IMR-90 (cell line): ENCODE results near the gene SMIM36. TPM values are rescaled to one million over a fixed set of nuclear protein-coding genes. Genes with fewer than 3 reads are reported as not detected.

Experiments
- ATAC-seq: fragments of 200-7000 bp; cut with Tn5 transposase; 2 replicates; pipeline ENCODE4 v1.9.1; 2020; ENCODE audit warnings: low read depth, mild to moderate bottlenecking, moderate library complexity
- BruUV-seq: library from RNA; stranded (reverse); fragments of 400-500 nt; replicated peaks from 2 replicates; lab custom pipeline; 2021; lab: Mats Ljungman, UMichigan
- CTCF ChIA-PET: fragments of 300-600 bp; formaldehyde crosslinking; extraction: SDS; loops from one replicate; lab custom pipeline; 2021; ENCODE audit warnings: antibody characterized with exemption; lab: Yijun Ruan, JAX
- POLR2A ChIA-PET: fragments of 300-600 bp; sonication (Branson Sonifier 250); formaldehyde crosslinking; loops from one replicate; lab custom pipeline; 2022; ENCODE audit warnings: antibody characterized with exemption; ENCODE audit not compliant: unreplicated experiment; lab: Charles Lee
- DNase-seq: peaks from one replicate; pipeline ENCODE4 v3.0.0; 2013
- H2AFZ ChIP-seq: replicated peaks from 2 replicates; pipeline ENCODE3; 2013; ENCODE audit warnings: low read length, mild to moderate bottlenecking; ENCODE audit not compliant: poor library complexity
- H2AK5ac ChIP-seq: 2 replicates; pipeline ENCODE4 v1.6.1; 2013; ENCODE audit warnings: low read depth, low read length, inconsistent platforms
- H2AK9ac ChIP-seq: replicated peaks from 2 replicates; pipeline ENCODE3; 2013; ENCODE audit warnings: mild to moderate bottlenecking, low read depth, low read length, moderate library complexity; ENCODE audit not compliant: poor library complexity
- H2BK120ac ChIP-seq: 2 replicates; pipeline ENCODE4 v1.6.1; 2013; ENCODE audit warnings: low read depth, low read length, inconsistent platforms
- H2BK15ac ChIP-seq: 3 replicates; pipeline ENCODE4 v1.6.1; 2013; ENCODE audit warnings: low read depth, low read length, inconsistent platforms
- H2BK20ac ChIP-seq: 2 replicates; pipeline ENCODE4 v1.6.1; 2013; ENCODE audit warnings: low read depth, mild to moderate bottlenecking, inconsistent platforms, low read length, moderate library complexity
- H2BK5ac ChIP-seq: 2 replicates; pipeline ENCODE4 v1.6.1; 2013; ENCODE audit warnings: mild to moderate bottlenecking, low read depth, low read length, inconsistent platforms; ENCODE audit not compliant: poor library complexity, severe bottlenecking
- H3K14ac ChIP-seq: replicated peaks from 2 replicates; pipeline ENCODE4 v1.6.1; 2013; ENCODE audit warnings: low read depth, low read length, inconsistent platforms
- H3K18ac ChIP-seq: 2 replicates; pipeline ENCODE4 v1.6.1; 2013; ENCODE audit warnings: low read depth, low read length, control low read depth
- H3K23ac ChIP-seq: 2 replicates; pipeline ENCODE4 v1.6.1; 2013; ENCODE audit warnings: low read depth, low read length, inconsistent platforms
- H3K27ac ChIP-seq: 2 replicates; pipeline ENCODE4 v1.5.1; 2013; ENCODE audit warnings: mild to moderate bottlenecking, control low read depth, low read length; ENCODE audit not compliant: insufficient read depth
- H3K27me3 ChIP-seq: 2 replicates; pipeline ENCODE4 v1.6.1; 2013; ENCODE audit warnings: low read length; ENCODE audit not compliant: control insufficient read depth, insufficient read depth
- H3K36me3 ChIP-seq: 2 replicates; pipeline ENCODE4 v1.6.1; 2013; ENCODE audit warnings: low read length, mixed read lengths; ENCODE audit not compliant: control insufficient read depth, insufficient read depth
- H3K4ac ChIP-seq: 2 replicates; pipeline ENCODE4 v1.6.1; 2013; ENCODE audit warnings: low read depth, low read length, inconsistent platforms
- H3K4me1 ChIP-seq: 2 replicates; pipeline ENCODE4 v1.6.1; 2013; ENCODE audit warnings: low read length, mixed read lengths; ENCODE audit not compliant: control insufficient read depth, insufficient read depth
- H3K4me2 ChIP-seq: 2 replicates; pipeline ENCODE4 v1.6.1; 2013; ENCODE audit warnings: low read depth, mild to moderate bottlenecking, control low read depth, low read length, moderate library complexity
- H3K4me3 ChIP-seq: 2 replicates; pipeline ENCODE4 v1.5.1; 2013; ENCODE audit warnings: low read depth, mild to moderate bottlenecking, control low read depth, low read length, moderate library complexity; ENCODE audit not compliant: insufficient read depth
- H3K56ac ChIP-seq: 2 replicates; pipeline ENCODE4 v1.6.1; 2013; ENCODE audit warnings: low read length, inconsistent platforms; ENCODE audit not compliant: insufficient read depth; ENCODE audit errors: extremely low read depth
- H3K79me1 ChIP-seq, 2 experiments: 2 replicates each; pipeline ENCODE4 v1.6.1; 2013; ENCODE audit warnings: low read length in 2 of 2, inconsistent platforms in 1 of 2, low read depth in 1 of 2
- H3K9ac ChIP-seq: 2 replicates; pipeline ENCODE4 v1.6.1; 2013; ENCODE audit warnings: low read depth, low read length, control low read depth
- H3K9me1 ChIP-seq: 2 replicates; pipeline ENCODE4 v1.6.1; 2013; ENCODE audit warnings: low read length, inconsistent platforms; ENCODE audit not compliant: insufficient read depth
- H3K9me3 ChIP-seq: 2 replicates; pipeline ENCODE4 v1.6.1; 2013; ENCODE audit warnings: low read length; ENCODE audit not compliant: control insufficient read depth, insufficient read depth
- H4K20me1 ChIP-seq: 2 replicates; pipeline ENCODE4 v1.6.1; 2013; ENCODE audit warnings: low read length, inconsistent platforms; ENCODE audit not compliant: insufficient read depth
- H4K5ac ChIP-seq: 2 replicates; pipeline ENCODE4 v1.6.1; 2013; ENCODE audit warnings: mild to moderate bottlenecking, low read depth, low read length, control low read depth
- H4K8ac ChIP-seq, 2 experiments: 2 replicates each; pipeline ENCODE4 v1.6.1; 2013; ENCODE audit warnings: low read depth in 2 of 2, low read length in 2 of 2, control low read depth in 1 of 2, inconsistent platforms in 1 of 2
- H4K91ac ChIP-seq: 2 replicates; pipeline ENCODE4 v1.6.1; 2013; ENCODE audit warnings: low read depth, low read length, inconsistent platforms; ENCODE audit not compliant: insufficient read depth
- CHD1 ChIP-seq: IDR thresholded peaks from 2 replicates; pipeline ENCODE4 v1.6.1; 2012; ENCODE audit warnings: low read depth, low read length, improper control_type of control experiment
- ELK1 ChIP-seq: fragments of 150-350 bp; IDR thresholded peaks from 2 replicates; pipeline ENCODE4 v1.6.1; 2016; ENCODE audit warnings: low read depth, mild to moderate bottlenecking, low read length, moderate library complexity, borderline replicate concordance
- FOS ChIP-seq: fragments of 150-350 bp; IDR thresholded peaks from 2 replicates; pipeline ENCODE4 v1.6.1; 2016; ENCODE audit warnings: low read depth, low read length
- MAFK ChIP-seq: IDR thresholded peaks from 2 replicates; pipeline ENCODE4 v1.6.1; 2012; ENCODE audit warnings: low read depth, low read length, improper control_type of control experiment
- MAZ ChIP-seq: IDR thresholded peaks from 2 replicates; pipeline ENCODE4 v1.6.1; 2012; ENCODE audit warnings: low read depth, mild to moderate bottlenecking, low read length, improper control_type of control experiment, moderate library complexity, borderline replicate concordance
- MXI1 ChIP-seq: IDR thresholded peaks from 2 replicates; pipeline ENCODE4 v1.6.1; 2012; ENCODE audit warnings: low read depth, mild to moderate bottlenecking, low read length, moderate library complexity, borderline replicate concordance
- NFE2L2 ChIP-seq: fragments of 150-350 bp; IDR thresholded peaks from 2 replicates; pipeline ENCODE4 v1.6.1; 2016; ENCODE audit warnings: low read depth, mild to moderate bottlenecking, low read length
- POLR2A ChIP-seq: IDR thresholded peaks from 2 replicates; pipeline ENCODE4 v1.6.1; 2012; ENCODE audit warnings: mild to moderate bottlenecking, low read depth, low read length
- RAD21 ChIP-seq: IDR thresholded peaks from 2 replicates; pipeline ENCODE4 v1.6.1; 2012; ENCODE audit warnings: low read length, improper control_type of control experiment
- RCOR1 ChIP-seq: IDR thresholded peaks from 2 replicates; pipeline ENCODE4 v1.6.1; 2012; ENCODE audit warnings: mild to moderate bottlenecking, low read length, improper control_type of control experiment; ENCODE audit not compliant: insufficient replicate concordance
- RFX5 ChIP-seq: IDR thresholded peaks from 2 replicates; pipeline ENCODE4 v1.8.0; 2012; ENCODE audit warnings: low read depth, mild to moderate bottlenecking, low read length, moderate library complexity
- WGBS, 2 experiments: methylation state at CpG; one replicate each; pipeline versions ENCODE4 v1.1.5 to v1.1.7; 2013; ENCODE audit warnings: missing lambda C conversion rate in 2 of 2; ENCODE audit not compliant: insufficient read length in 1 of 2; ENCODE audit errors: extremely low coverage in 2 of 2; 5-methylcytosine and 5-hydroxymethylcytosine counted together
- dilution Hi-C: fragments of 300-500 bp; cut with HindIII; formaldehyde crosslinking; loops from one replicate; pipeline ENCODE4 v1.14.3; 2018; ENCODE audit warnings: low sequenced_read_pairs; ENCODE audit not compliant: unreplicated experiment
- in situ Hi-C: fragments of 300-500 bp; cut with MboI; formaldehyde crosslinking; loops from 3 replicates; pipeline ENCODE4 v1.14.3; 2019; ENCODE audit warnings: low sequenced_read_pairs, inconsistent platforms, mixed read lengths
- intact Hi-C: fragments of 100-400 bp; cut with micrococcal nuclease; formaldehyde crosslinking; loops from 2 replicates; pipeline ENCODE4 v1.10.0; 2022
- polyA plus RNA-seq, 3 experiments: library from polyadenylated mRNA; depleted of rRNA; stranded (reverse); fragments of >200 nt; gene quantifications; 2 replicates each; pipeline ENCODE4 v1.2.3, GENCODE V29; 2012; ENCODE audit warnings: low replicate concordance in 1 of 3
- total RNA-seq: library from RNA; depleted of rRNA; stranded (reverse); fragments of >200 nt; gene quantifications from 2 replicates; pipeline ENCODE4 v1.2.3, GENCODE V29; 2012

SMIM36 gene
- total and polyA plus RNA-seq, 2 of the 4 experiments (the other 2 are of a cell fraction), result not detected

- peak overlapping the region; percentile 38; the same call in 1 of the 2 replicates for H4K91ac ChIP-seq
- DNase-seq (no peak), ATAC-seq (no peak)
- ChIA-PET CTCF (interaction anchor here (0.8 to 1.5 kb wide), 2 partner anchors 16 to 63 kb away, joined by 3 read pairs; no protein-coding TSS in a partner anchor), POLR2A (no interaction called here)
- in situ Hi-C loops (no loop called here), dilution Hi-C loops (no loop called here), intact Hi-C loops (loop anchor here (2.0 kb wide), 2 partner anchors 15 to 31 kb away; partner anchors contain the start of gene MMD)
- peak overlapping the region; percentile 77; the same call in 1 of the 2 replicates for H4K5ac ChIP-seq
- no peaks in the 10 kb centered on the region for H3K9me3 ChIP-seq
- H4K8ac ChIP-seq, result peak overlapping the region in 1 of 2 experiments; percentile 38; a peak in 2 of 4 replicates
- 0 out of 2 replicates have a peak overlapping the region, but pooled peaks have one; percentile 16 for H2BK20ac ChIP-seq
- H3K56ac ChIP-seq, result no peak overlapping the region
- H2BK15ac ChIP-seq, result no peak overlapping the region
- no peak for TF ChIP-seq NFE2L2
- no peak for TF ChIP-seq MXI1
- no peak for TF ChIP-seq ELK1
- TF ChIP-seq MAZ, result no peak
- no peak for TF ChIP-seq CHD1
- no peak for TF ChIP-seq RAD21
- no peak for TF ChIP-seq FOS
- no peak for TF ChIP-seq RFX5
- no peak for TF ChIP-seq MAFK
- TF ChIP-seq POLR2A, result no peak
- TF ChIP-seq RCOR1, result no peak
- no peak overlapping the region for H3K9ac ChIP-seq
- H2BK120ac ChIP-seq, result peak overlapping the region; percentile 54; the same call in 1 of the 2 replicates
- H3K23ac ChIP-seq, result peak overlapping the region; percentile 29; the same call in 1 of the 2 replicates
- peaks cover 27% of the 10 kb centered on the region for H3K4me1 ChIP-seq
- no peaks in the 10 kb centered on the region for H4K20me1 ChIP-seq
- H2AFZ ChIP-seq, result no peak overlapping the region
- BruUV-seq, result no TSS peak
- H3K9me1 ChIP-seq, result peaks cover 19% of the 10 kb centered on the region
- peak overlapping the region; percentile 97 for H3K27ac ChIP-seq
- H2AK9ac ChIP-seq, result no peak overlapping the region
- peak overlapping the region; percentile 35 for H2AK5ac ChIP-seq
- no peaks in the 10 kb centered on the region for H3K36me3 ChIP-seq
- no peaks in the 10 kb centered on the region for H3K79me1 ChIP-seq
- no peak overlapping the region; the same call in 1 of the 2 replicates for H3K4me2 ChIP-seq
- no peak overlapping the region for H3K14ac ChIP-seq
- peak overlapping the region; percentile 90 for H2BK5ac ChIP-seq
- H3K18ac ChIP-seq, result peak overlapping the region; percentile 85
- no peak overlapping the region for H3K4me3 ChIP-seq
- H3K27me3 ChIP-seq, result no peaks in the 10 kb centered on the region
- peak overlapping the region; percentile 58 for H3K4ac ChIP-seq
- no CpG with 5 or more reads among the region's 2 CpGs for WGBS, 2 experiments
Observed at GRCh38 chr17:55451758-55452138, 59.5 kb downstream of the SMIM36 start.
